Measurements from ENCODE around the gene ZNF469.

GRCh38 chr16:88377961-88378360 lies 4.8 kb upstream of the ZNF469 start:
- TF ChIP-seq POLR2A (IDR thresholded peaks at IDR 0.05; ENCODE audit: low read depth, low read length) (no peak), TAF1 (IDR thresholded peaks at IDR 0.05; ENCODE audit: borderline replicate concordance, low read depth, low read length) (no peak), POLR2AphosphoS5 (IDR thresholded peaks at IDR 0.05; ENCODE audit: low read depth, low read length) (no peak)

Data from GM12892 (cell line).